HL-60 (cell line): ENCODE results near the gene BDKRB1.

ENCODE experiments used
- DNase-seq, 2 experiments: peaks; one replicate each; pipeline ENCODE4 v3.0.0-alpha.2; 2010 to 2020; ENCODE audit warnings: low read depth in 1 of 2, low spot score in 1 of 2
- H3K27ac ChIP-seq: fragments of 250-450 bp; sonication (Bioruptor Pico); replicated peaks from 2 replicates; pipeline ENCODE4 v1.5.1; 2020; ENCODE audit warnings: mild to moderate bottlenecking, moderate library complexity
- H3K27me3 ChIP-seq: fragments of 250-450 bp; sonication (Bioruptor Pico); 2 replicates; pipeline ENCODE4 v1.5.1; 2021; ENCODE audit warnings: mild to moderate bottlenecking, moderate library complexity; ENCODE audit not compliant: insufficient read depth, poor library complexity, severe bottlenecking
- H3K4me3 ChIP-seq: replicated peaks from 2 replicates; pipeline ENCODE4 v1.5.1; 2011; ENCODE audit warnings: mild to moderate bottlenecking, control low read depth, low read length; ENCODE audit not compliant: insufficient read depth
- GABPA ChIP-seq: IDR thresholded peaks from 2 replicates; pipeline ENCODE4 v1.6.1; 2012; ENCODE audit warnings: low read depth
- POLR2AphosphoS5 ChIP-seq: IDR thresholded peaks from 2 replicates; pipeline ENCODE4 v1.6.1; 2012; ENCODE audit warnings: low read depth
- REST ChIP-seq: IDR thresholded peaks from 2 replicates; pipeline ENCODE4 v1.6.1; 2012; ENCODE audit warnings: low read depth; ENCODE audit not compliant: insufficient replicate concordance
- SPI1 ChIP-seq: IDR thresholded peaks from 2 replicates; pipeline ENCODE4 v1.6.1; 2012; ENCODE audit warnings: low read depth, mild to moderate bottlenecking, borderline replicate concordance
- TF ChIP-seq, protein P1 (sequence below): IDR thresholded peaks from one replicate; pipeline ENCODE4 v1.5.1; 2011; ENCODE audit warnings: low read length, control low read depth, inconsistent platforms; ENCODE audit not compliant: insufficient read depth

Gene BDKRB1

GRCh38 chr14:96265383-96266095 lies 9.5 kb downstream of the BDKRB1 start:
- no peak for DNase-seq
- no peak overlapping the region for H3K27ac ChIP-seq
- no peaks in the 10 kb centered on the region for H3K27me3 ChIP-seq
- TF ChIP-seq SPI1 = no peak
- no peak for TF ChIP-seq GABPA
- TF ChIP-seq REST = no peak
- no peak overlapping the region for H3K4me3 ChIP-seq

GRCh38 chr14:96267336-96267735 lies 11.3 kb downstream of the BDKRB1 start:
- no peak overlapping the region for H3K27ac ChIP-seq
- H3K27me3 ChIP-seq = no peaks in the 10 kb centered on the region
- H3K4me3 ChIP-seq = no peak overlapping the region
- no peak for DNase-seq
- TF ChIP-seq GABPA (no peak), REST (no peak), POLR2AphosphoS5 (no peak), SPI1 (no peak)
- TF ChIP-seq, protein P1, sequence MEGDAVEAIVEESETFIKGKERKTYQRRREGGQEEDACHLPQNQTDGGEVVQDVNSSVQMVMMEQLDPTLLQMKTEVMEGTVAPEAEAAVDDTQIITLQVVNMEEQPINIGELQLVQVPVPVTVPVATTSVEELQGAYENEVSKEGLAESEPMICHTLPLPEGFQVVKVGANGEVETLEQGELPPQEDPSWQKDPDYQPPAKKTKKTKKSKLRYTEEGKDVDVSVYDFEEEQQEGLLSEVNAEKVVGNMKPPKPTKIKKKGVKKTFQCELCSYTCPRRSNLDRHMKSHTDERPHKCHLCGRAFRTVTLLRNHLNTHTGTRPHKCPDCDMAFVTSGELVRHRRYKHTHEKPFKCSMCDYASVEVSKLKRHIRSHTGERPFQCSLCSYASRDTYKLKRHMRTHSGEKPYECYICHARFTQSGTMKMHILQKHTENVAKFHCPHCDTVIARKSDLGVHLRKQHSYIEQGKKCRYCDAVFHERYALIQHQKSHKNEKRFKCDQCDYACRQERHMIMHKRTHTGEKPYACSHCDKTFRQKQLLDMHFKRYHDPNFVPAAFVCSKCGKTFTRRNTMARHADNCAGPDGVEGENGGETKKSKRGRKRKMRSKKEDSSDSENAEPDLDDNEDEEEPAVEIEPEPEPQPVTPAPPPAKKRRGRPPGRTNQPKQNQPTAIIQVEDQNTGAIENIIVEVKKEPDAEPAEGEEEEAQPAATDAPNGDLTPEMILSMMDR = no peak

- no peak overlapping the region for H3K4me3 ChIP-seq
- DNase-seq = no peak
- H3K27ac ChIP-seq = no peak overlapping the region
- TF ChIP-seq REST (no peak), GABPA (no peak), POLR2AphosphoS5 (no peak), SPI1 (no peak)
- TF ChIP-seq, protein P1 = no peak
- no peaks in the 10 kb centered on the region for H3K27me3 ChIP-seq
These were observed 11.9 kb downstream of the BDKRB1 start for GRCh38 chr14:96267916-96268315.
